Activated CD4-positive, alpha-beta T cell treated with anti-CD3 and anti-CD28 coated beads for 48 hours (primary cell): ENCODE results near the gene CD1B.
"Not testable (repeated sequence)": the region's sequence is repeated elsewhere in the genome, so short reads cannot be mapped to it uniquely, and the experiment has no call there.

ENCODE experiments used
- DNase-seq: peaks from one replicate; pipeline ENCODE4 v3.0.0-alpha.2; 2020

The CD1B gene

DNA sequence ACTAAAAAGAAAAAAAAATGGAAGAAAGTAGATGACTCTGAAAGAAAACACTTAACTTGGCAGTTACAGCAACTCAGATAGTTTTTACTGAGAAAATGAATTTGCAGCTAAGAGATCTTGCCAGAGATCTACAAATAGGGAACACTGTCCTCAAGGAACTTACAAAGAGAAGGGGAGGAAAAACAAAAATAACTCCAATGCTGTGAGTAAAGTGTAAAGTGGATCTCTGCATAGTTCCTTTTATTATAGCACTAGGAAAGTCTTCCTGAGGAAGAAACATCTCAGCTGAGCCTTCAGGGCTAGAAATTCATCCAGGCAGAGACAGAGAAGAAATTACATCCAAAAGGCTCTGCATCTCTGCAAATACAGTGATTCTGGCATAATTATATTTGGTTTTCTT is 3.9 kb downstream of the CD1B start:
- no peak for DNase-seq

DNA sequence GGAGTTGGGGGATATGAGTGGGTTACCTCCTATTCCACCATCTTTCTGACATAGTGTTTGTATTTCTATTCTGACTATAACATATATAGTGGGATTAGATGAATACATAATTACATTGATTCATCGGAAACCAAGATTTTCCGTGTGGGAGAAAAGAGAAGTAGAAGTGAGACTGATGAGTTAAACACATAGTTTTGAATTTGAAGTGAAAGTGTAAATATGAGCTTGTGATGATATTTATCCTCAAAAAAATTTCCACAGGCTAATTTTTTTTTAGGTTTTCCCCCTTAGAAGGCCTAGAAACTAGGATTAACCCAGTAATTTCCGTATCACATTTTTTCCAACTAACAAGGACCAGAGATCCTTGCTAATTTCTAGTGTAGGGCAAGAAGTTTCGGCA is 6.9 kb downstream of the CD1B start:
- DNase-seq = no peak

GRCh38 chr1:158323866-158324265 is 7.5 kb downstream of the CD1B start:
- DNase-seq = no peak

DNA sequence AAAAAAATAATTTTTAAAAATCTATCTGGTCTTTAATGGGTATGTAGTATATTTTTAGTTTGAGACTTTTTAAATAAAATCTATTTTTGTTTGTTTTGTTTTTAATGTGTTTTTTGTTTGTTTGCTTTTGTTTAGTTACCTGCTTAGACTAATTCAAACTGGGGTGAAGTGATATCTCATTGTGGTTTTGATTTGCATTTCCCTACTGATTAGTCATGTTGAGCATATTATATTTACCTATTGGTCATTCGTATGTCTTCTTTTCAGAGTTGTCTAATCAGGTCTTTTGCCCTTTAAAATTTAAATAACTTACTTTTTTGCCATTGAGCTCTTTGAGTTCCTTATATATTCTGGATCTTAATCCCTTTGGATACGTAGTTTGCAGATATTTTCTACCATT is 20.3 kb downstream of the CD1B start:
- DNase-seq = no peak

DNA sequence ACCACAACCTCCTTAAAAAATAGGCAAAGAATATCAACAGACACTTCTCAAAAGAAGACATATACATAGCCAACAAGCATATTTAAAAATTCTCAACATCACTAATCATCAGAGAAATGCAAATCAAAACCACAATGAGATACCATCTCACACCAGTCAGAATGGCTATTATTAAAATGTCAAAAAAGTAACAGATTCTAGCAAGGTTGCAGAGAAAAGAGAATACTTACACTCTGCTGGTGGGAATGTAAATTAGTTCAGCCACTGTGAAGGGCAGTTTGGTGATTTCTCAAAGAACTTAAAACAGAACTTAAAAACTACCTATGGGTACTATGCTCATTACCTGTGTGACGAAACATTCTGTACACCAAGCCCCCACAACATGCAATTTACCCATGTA is 20.7 kb downstream of the CD1B start:
- DNase-seq = no peak

- no peak for DNase-seq
Observed at GRCh38 chr1:158295791-158296190, 35.5 kb downstream of the CD1B start.

DNA sequence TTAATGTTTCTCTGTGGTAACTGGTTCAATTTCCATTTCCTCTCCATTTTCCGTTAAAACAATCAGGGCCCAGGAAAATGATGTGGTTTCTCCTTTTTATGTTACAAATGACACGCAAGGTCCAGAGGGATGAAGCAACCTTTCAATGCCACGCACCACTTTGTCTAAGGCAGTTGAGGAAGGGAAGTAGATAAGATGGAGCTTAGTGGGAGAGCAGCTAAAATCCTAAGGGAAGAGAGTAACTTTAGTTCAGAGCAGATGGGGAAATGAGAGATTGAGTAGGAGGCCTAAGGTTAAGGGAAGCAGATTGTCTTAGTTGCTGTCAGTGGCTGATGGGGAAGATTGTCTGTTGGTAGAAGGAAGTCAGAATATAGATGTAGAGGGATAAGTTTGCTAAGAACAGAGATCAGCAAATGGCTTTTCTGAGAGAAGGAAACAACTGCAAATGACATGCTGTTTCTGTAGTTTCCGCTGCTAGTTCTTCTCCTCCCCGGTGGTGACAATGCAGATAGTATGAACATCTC is 40.9 kb downstream of the CD1B start:
- no peak for DNase-seq

GRCh38 chr1:158289811-158290210 is 41.5 kb downstream of the CD1B start, which contains the start of gene CD1C:
Gene CD1C, plus strand, starts transcription at chr1:158289923. Its CDS starts 142 bp downstream, at chr1:158290065.
- no peak for DNase-seq

DNA sequence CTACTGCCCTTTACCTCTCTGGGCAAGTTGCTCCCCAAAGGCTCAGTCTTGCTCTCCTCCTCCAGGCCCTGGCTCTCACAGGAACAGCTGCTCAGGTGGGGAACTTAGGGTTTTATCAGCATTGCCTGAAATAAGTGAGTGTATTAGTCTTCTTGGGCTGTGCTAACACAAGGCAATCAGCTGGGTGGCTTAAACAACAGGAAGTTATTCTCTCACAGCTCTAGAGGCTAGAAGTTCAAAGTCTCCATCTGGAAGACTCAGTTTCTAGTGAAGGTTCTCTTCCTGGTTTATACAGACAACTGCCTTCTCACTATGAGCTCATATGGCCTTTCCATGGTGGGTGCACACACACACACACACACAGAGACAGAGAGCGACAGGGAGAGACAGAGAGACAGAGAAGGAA is 44.4 kb downstream of the CD1B start:
- no peak for DNase-seq

GRCh38 chr1:158286487-158286886 is 44.8 kb downstream of the CD1B start:
- no peak for DNase-seq

- DNase-seq = peak; percentile 9
Observed at GRCh38 chr1:158285756-158286241, 45.5 kb downstream of the CD1B start.

DNA sequence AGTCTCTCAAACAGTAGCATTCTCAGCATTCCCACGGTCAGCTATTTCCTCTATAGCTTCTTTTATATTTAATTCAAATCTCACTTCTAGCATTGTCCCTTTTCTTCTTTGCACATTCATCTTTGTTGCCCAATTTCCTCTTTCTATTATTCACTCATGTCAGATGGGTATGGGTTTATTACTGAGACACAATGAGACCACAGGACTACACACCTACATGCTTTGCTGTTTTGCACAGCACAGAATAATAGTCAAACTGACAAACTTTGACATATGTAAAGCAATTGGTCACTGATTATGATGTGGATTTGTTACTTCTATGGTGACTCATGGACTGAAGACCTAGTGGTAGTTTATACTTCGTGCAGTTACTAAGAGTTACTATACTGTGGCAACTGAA is 47.4 kb downstream of the CD1B start:
- no peak for DNase-seq

DNA sequence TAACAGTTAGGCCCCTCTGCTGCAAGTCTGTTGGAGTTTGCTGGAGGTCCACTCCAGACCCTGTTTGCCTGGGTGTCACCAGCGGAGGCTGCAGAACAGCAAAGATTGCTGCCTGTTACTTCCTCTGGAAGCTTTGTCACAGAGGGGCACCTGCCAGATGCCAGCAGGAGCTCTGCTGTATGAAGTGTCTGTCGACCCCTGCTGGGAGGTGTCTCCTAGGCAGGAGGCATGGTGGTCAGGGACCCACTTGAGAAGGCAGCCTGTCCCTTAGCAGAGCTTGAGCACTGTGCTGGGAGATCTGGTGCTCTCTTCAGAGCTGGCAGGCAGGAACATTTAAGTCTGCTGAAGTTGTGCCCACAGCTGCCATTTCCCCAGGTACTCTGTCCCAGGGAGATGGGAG is 48.9 kb downstream of the CD1B start:
- DNase-seq = not testable (repeated sequence)
